GM21619 (cell line): ENCODE results near the gene SCART1.
"Not testable (repeated sequence)": the region's sequence is repeated elsewhere in the genome, so short reads cannot be mapped to it uniquely, and the experiment has no call there.

ENCODE experiments used
- ATAC-seq: cut with Tn5 transposase; IDR thresholded peaks from one replicate; pipeline ENCODE4 v1.9.1; 2021; ENCODE audit not compliant: unreplicated experiment

Gene SCART1

DNA sequence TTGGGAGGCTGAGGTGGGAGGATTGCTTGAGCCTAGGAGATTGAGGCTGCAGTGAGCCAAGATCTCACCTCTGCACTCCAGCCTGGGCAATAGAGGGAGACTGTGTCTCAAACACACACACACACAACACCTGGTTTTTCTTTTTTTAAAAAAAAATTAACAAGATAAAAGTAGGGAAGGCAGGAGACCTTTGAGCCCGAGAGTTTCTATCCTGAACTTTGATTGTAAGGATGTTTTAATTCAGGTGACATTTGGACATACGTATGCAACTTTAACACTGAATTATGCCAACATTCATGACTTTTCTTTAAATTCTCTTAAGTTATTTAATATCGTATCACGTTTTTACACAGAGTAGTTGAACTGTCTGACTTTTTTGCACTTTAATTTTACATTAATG, 61.7 kb downstream of the SCART1 start:
- no peak for ATAC-seq

DNA sequence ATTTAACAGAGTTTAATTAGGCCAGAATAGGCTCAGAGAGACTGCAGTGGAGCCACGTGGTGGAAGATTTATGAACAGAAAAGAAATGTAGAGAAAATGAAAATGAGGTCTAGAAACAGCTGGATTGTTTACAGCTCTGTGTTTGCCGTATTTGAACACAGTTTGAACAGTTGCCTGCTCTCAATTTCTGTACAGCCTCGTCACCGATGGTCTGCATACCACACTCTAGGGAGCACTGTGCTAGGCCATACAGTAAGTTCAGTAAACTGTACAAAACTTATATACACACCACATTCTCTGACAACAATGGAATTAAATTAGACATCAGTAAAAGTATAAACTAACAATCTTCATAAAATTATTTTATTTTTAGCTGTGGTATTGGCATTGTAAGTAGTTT, 62.3 kb downstream of the SCART1 start:
- ATAC-seq, result no peak

DNA sequence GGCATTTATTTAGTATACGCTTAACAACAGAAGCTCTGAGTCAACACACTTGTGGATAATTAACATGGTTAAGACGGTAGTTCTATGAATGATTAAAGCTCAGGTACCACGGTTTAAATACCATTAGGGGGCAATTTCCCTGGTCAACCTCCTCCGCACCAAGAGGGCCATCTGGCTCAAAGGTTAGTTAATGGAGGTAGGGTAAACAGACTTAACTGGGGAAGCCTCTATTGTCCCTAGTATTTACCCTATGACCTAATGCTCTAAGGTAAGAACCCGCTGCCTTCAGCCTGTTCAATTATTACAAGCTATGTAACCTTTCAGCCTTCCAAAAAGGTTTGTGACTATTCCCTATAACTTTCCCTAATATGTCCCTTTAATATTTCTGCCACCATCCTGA, 64.8 kb downstream of the SCART1 start:
- not testable (repeated sequence) for ATAC-seq
